Measurements from ENCODE around the gene MCL1. TPM values are rescaled to one million over a fixed set of nuclear protein-coding genes. Genes with fewer than 3 reads are reported as not detected.

MCL1 gene
- polyA plus RNA-seq, 4 donors = 155 to 206 (median 189) TPM

DNA sequence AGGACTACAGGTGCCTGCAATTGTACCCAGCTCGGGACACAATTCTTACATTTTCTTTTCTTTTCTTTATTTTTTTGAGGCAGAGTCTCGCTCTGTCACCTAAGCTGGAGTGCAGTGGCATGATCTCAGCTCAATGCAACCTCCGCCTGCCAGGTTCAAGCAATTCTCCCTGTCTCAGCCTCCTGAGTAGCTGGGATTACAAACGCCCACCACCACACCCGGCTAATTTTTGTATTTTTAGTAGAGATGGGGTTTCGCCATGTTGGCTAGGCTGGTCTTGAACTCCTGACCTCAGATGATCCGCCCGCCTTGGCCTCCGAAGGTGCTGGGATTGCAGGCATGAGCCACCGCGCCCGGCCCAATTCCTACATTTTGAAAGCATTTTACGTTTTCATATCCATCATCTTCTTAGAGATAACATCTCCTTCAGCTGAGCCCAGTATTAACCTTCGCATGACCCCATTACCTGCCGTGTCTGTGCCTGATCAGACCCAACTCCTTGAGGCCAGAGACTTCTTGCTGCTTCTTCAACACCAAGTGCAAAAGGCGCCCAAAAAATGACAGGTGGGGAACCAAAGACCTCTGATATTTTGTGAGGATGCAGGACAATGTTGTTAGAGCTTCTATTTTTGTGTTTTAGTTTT is 33.0 kb downstream of the MCL1 start:
- no peak for DNase-seq (ENCODE audit: low read depth in 4 of 4, low spot score in 3 of 4)

GRCh38 chr1:150545486-150546032 is 33.9 kb downstream of the MCL1 start:
- DNase-seq (ENCODE audit: low read depth in 4 of 4, low spot score in 3 of 4) = no peak

- no peak for DNase-seq (ENCODE audit: low read depth in 4 of 4, low spot score in 3 of 4)
Measured at GRCh38 chr1:150544204-150544603, 35.2 kb downstream of the MCL1 start.

- no peak for DNase-seq (ENCODE audit: low read depth in 4 of 4, low spot score in 3 of 4)
Measured at GRCh38 chr1:150543500-150544143, 35.8 kb downstream of the MCL1 start.

GRCh38 chr1:150537732-150538684 is 41.4 kb downstream of the MCL1 start:
- no peak for DNase-seq (ENCODE audit: low read depth in 4 of 4, low spot score in 3 of 4)

GRCh38 chr1:150536836-150537731 is 42.3 kb downstream of the MCL1 start:
- no peak for DNase-seq (ENCODE audit: low read depth in 4 of 4, low spot score in 3 of 4)

DNA sequence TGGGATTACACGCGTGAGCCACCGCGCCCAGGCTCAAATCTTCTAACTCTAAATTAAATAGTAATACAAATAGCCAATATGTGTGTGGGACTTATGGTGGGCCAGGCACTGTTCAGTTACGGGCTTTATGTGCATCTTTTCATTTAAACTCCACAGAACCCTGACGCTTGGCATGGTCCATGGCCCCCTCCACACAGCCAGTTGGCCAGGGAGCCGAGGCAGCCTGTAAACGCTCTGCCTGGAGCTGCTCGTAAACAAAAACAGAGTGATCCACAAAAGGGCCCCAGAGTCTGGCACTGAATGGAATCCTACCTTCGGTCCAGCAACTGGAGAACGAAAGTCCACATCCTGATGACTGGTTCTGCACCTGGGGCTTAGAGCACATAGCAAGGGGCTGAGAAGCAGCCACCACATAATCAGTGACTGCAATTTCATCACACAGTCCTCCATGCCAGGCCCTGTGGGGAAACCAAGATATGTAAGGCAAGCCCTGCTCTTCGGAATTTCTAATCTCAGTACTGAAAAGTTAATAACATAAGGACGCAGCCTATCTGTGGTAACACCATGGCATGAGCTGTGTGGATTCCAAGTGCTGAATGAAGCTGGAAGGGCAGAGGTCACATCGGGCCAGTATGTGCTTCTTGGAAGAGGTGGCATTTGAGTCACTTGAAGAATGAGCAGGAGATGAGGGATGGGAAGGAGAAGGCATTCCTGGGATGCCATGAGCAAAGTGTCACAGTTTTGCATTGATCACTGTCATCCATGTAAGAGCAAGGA is 43.7 kb downstream of the MCL1 start:
- no peak for DNase-seq (ENCODE audit: low read depth in 4 of 4, low spot score in 3 of 4)

DNA sequence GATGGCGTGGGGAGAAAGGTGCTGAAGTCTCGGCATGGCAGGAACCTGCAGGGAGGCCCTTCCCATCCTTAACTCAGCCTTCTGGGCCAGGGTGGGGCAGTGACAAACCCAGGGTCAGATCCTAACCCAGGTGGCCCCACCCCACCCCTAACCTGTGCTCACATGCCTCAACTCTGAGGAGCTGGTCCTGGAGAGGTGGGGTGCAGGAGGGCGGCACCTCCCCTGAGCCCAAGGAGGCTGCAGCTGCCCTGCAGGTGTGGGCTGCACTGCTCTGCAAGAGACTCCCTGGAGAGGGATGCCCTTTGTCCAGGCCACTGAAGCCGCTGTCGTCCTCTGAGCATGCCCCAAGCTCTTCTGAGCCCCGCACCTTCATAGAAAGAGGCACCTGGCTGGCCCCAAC is 45.4 kb downstream of the MCL1 start:
- DNase-seq (ENCODE audit: low read depth in 4 of 4, low spot score in 3 of 4) = no peak

DNA sequence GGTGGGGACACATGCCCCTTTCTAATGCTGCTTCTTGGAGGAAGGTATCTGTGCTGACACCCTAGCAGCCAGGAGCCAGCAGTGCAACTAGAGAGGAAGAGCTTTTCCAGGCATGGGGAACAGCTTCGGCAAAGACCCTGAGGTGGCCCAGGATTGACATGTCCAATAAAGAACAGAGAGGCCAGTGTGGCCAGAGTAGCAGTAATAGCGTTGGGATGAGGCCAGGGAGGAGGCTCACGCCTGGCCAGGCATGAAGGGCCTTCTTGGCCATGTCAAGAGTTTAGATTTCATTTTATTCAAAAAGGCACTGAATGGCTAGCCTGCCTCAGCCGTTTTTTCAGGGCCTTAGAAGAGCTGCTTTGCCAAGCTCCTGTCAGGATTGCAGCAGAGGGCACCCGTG is 46.5 kb downstream of the MCL1 start:
- no peak for DNase-seq (ENCODE audit: low read depth in 4 of 4, low spot score in 3 of 4)

- DNase-seq (ENCODE audit: low read depth in 4 of 4, low spot score in 3 of 4) = no peak
Measured at GRCh38 chr1:150530491-150531159, 48.8 kb downstream of the MCL1 start.

GRCh38 chr1:150529017-150529416 is 50.4 kb downstream of the MCL1 start:
- no peak for DNase-seq (ENCODE audit: low read depth in 4 of 4, low spot score in 3 of 4)

GRCh38 chr1:150528196-150528595 is 51.2 kb downstream of the MCL1 start:
- no peak for DNase-seq (ENCODE audit: low read depth in 4 of 4, low spot score in 3 of 4)

DNA sequence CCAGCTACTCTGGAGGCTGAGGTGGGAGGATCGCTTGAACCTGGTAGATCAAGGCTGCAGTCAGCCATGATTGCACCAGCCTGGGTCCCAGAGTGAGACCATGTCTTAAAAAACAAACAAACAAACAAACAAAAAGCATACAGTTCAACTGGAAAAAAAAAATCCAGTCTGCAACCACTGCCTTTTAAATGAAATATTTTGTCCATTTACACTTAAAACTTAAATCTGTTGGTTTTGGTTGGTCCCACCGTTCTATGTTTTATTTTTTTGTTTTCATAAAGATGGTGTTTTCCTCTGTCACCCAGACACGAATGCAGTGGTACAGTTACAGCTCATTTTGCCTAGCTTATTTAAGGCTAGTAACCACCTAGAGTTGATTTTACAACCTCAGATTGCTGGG is 54.1 kb downstream of the MCL1 start:
- DNase-seq (ENCODE audit: low read depth in 4 of 4, low spot score in 3 of 4) = no peak

Other genes starting within 250 kb of the MCL1 start
- gene RPRD2, start 215.5 kb downstream of the MCL1 start, polyA plus RNA-seq (ENCODE audit: insufficient read length in 4 of 4) = 10 to 100 TPM; 50.0 to 57.7 (median 54.8) TPM
- 10 to 100 TPM; 24.2 to 28.0 (median 26.0) TPM for gene TARS2, start 92.2 kb downstream of the MCL1 start, polyA plus RNA-seq (ENCODE audit: insufficient read length in 4 of 4)
- 10 to 100 TPM; 12.0 to 22.1 (median 14.6) TPM for gene ECM1, start 71.5 kb downstream of the MCL1 start, polyA plus RNA-seq (ENCODE audit: insufficient read length in 4 of 4)
- under 1 TPM in 2 of 4 donors, not detected in 2; 0.42 to 0.44 TPM for gene FALEC, start 63.9 kb downstream of the MCL1 start, polyA plus RNA-seq (ENCODE audit: insufficient read length in 4 of 4)
- gene ADAMTSL4, start 30.2 kb downstream of the MCL1 start, polyA plus RNA-seq (ENCODE audit: insufficient read length in 4 of 4) = 10 to 100 TPM; 12.4 to 21.0 (median 13.8) TPM
- 100 to 1,000 TPM; 220 to 235 (median 227) TPM for gene ENSA, start 50.0 kb upstream of the MCL1 start, polyA plus RNA-seq (ENCODE audit: insufficient read length in 4 of 4)
- gene GOLPH3L, start 117.5 kb upstream of the MCL1 start, polyA plus RNA-seq (ENCODE audit: insufficient read length in 4 of 4) = 10 to 100 TPM; 35.3 to 46.8 (median 43.3) TPM
- gene HORMAD1, start 141.3 kb upstream of the MCL1 start, polyA plus RNA-seq (ENCODE audit: insufficient read length in 4 of 4) = not detected
- gene CTSS, start 186.2 kb upstream of the MCL1 start, polyA plus RNA-seq (ENCODE audit: insufficient read length in 4 of 4) = 10 to 100 TPM; 10.6 to 13.8 (median 11.6) TPM
- 10 to 100 TPM; 19.0 to 30.6 (median 25.3) TPM for gene CTSK, start 228.7 kb upstream of the MCL1 start, polyA plus RNA-seq (ENCODE audit: insufficient read length in 4 of 4)

Measured in right renal pelvis (tissue), 4 donors.